ENCODE measurements around the gene SORCS2.

Gene SORCS2

GRCh38 chr4:7426525-7427171 lies 234.3 kb downstream of the SORCS2 start:
- Mint-ChIP-seq H3K27me3 (no peaks in the 10 kb centered on the region), H3K4me1 (ENCODE audit: low read depth) (no peaks in the 10 kb centered on the region), H3K27ac (no peak overlapping the region), H3K36me3 (ENCODE audit: low read depth) (no peaks in the 10 kb centered on the region), H3K9me3 (no peaks in the 10 kb centered on the region), H3K4me3 (no peak overlapping the region)
- intact Hi-C loops (cut with micrococcal nuclease): no loop called here

GRCh38 chr4:7427361-7427760 lies 235.0 kb downstream of the SORCS2 start:
- no peak overlapping the region for H3K4me3 Mint-ChIP-seq
- H3K27ac Mint-ChIP-seq: no peak overlapping the region
- H3K27me3 Mint-ChIP-seq: no peaks in the 10 kb centered on the region
- no peaks in the 10 kb centered on the region for H3K9me3 Mint-ChIP-seq
- H3K36me3 Mint-ChIP-seq (ENCODE audit: low read depth): no peaks in the 10 kb centered on the region
- intact Hi-C loops (cut with micrococcal nuclease): no loop called here
- no peaks in the 10 kb centered on the region for H3K4me1 Mint-ChIP-seq (ENCODE audit: low read depth)

- H3K36me3 Mint-ChIP-seq (ENCODE audit: low read depth): no peaks in the 10 kb centered on the region
- intact Hi-C loops (cut with micrococcal nuclease): no loop called here
- H3K4me1 Mint-ChIP-seq (ENCODE audit: low read depth): no peaks in the 10 kb centered on the region
- no peaks in the 10 kb centered on the region for H3K9me3 Mint-ChIP-seq
- no peak overlapping the region for H3K27ac Mint-ChIP-seq
- H3K27me3 Mint-ChIP-seq: no peaks in the 10 kb centered on the region
- no peak overlapping the region for H3K4me3 Mint-ChIP-seq
These were observed 235.5 kb downstream of the SORCS2 start for GRCh38 chr4:7427831-7428260.

GRCh38 chr4:7428261-7429068 lies 236.1 kb downstream of the SORCS2 start:
- no peak overlapping the region for H3K27ac Mint-ChIP-seq
- intact Hi-C loops (cut with micrococcal nuclease): no loop called here
- no peaks in the 10 kb centered on the region for H3K36me3 Mint-ChIP-seq (ENCODE audit: low read depth)
- no peaks in the 10 kb centered on the region for H3K4me1 Mint-ChIP-seq (ENCODE audit: low read depth)
- no peak overlapping the region for H3K4me3 Mint-ChIP-seq
- no peaks in the 10 kb centered on the region for H3K9me3 Mint-ChIP-seq
- no peaks in the 10 kb centered on the region for H3K27me3 Mint-ChIP-seq

- Mint-ChIP-seq H3K4me1 (ENCODE audit: low read depth) (no peaks in the 10 kb centered on the region), H3K36me3 (ENCODE audit: low read depth) (no peaks in the 10 kb centered on the region), H3K27me3 (no peaks in the 10 kb centered on the region), H3K27ac (no peak overlapping the region), H3K4me3 (no peak overlapping the region), H3K9me3 (no peaks in the 10 kb centered on the region)
- intact Hi-C loops (cut with micrococcal nuclease): no loop called here
These were observed 236.7 kb downstream of the SORCS2 start for GRCh38 chr4:7429069-7429416.

DNA sequence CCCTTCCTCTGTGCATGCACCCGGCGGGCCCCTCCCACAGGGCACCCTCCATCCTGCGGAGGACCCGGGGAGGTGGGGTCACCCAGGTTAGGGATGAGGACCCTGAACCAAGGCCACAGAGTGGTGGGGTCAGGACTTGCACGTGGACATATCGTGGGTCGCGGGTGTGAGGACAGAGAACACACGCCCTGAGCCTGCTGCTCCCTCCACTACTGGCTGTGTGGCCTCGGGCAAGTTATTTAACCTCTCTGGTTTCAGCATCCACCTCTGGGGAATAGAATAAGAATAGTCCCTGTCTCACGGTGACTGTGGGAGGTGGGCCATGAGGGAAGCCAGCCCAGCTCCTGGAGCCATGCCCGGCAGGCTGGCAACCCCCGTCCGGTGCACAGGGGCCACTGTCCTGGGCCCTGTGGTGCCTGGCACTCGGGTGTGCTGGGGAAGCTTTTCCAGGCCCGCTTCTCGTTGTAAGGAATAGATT lies 237.3 kb downstream of the SORCS2 start:
- intact Hi-C loops (cut with micrococcal nuclease): no loop called here
- no peak overlapping the region for H3K4me3 Mint-ChIP-seq
- no peaks in the 10 kb centered on the region for H3K4me1 Mint-ChIP-seq (ENCODE audit: low read depth)
- no peaks in the 10 kb centered on the region for H3K27me3 Mint-ChIP-seq
- no peaks in the 10 kb centered on the region for H3K9me3 Mint-ChIP-seq
- no peaks in the 10 kb centered on the region for H3K36me3 Mint-ChIP-seq (ENCODE audit: low read depth)
- no peak overlapping the region for H3K27ac Mint-ChIP-seq

DNA sequence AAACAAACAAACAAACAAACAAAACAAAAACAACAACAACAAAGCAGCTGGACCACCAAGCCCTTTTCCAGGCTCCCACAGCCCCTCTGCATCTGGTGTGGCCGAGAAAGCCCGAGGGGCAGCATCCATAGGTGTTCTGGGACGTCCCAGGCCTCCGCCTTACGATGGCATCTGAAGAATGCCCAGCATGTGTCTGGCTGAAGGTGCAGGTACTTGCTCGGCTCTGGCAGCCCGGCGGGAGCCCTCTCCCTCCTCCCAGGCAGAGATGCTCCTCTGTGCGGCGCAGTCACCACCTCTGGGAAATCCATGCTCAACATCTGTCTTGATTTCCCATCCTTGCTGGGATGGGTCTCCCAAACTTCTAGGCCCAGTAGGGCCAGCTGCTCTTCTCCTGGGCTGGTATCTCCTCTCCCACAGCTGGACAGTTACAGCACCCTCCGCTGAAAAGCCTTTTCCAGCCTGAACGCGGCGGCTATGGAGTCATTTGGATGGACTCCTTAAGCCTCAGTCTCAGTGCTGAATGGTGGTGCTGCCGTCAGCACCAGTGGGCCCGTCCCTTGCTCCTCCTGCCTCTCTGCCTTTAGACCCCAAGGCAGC lies 238.1 kb downstream of the SORCS2 start:
- Mint-ChIP-seq H3K27me3 (no peaks in the 10 kb centered on the region), H3K36me3 (ENCODE audit: low read depth) (no peaks in the 10 kb centered on the region), H3K9me3 (no peaks in the 10 kb centered on the region), H3K4me1 (ENCODE audit: low read depth) (no peaks in the 10 kb centered on the region), H3K27ac (no peak overlapping the region), H3K4me3 (no peak overlapping the region)
- intact Hi-C loops (cut with micrococcal nuclease): no loop called here

- Mint-ChIP-seq H3K4me3 (no peak overlapping the region), H3K27ac (no peak overlapping the region), H3K9me3 (no peaks in the 10 kb centered on the region), H3K27me3 (peaks cover 2% of the 10 kb centered on the region), H3K4me1 (ENCODE audit: low read depth) (no peaks in the 10 kb centered on the region), H3K36me3 (ENCODE audit: low read depth) (no peaks in the 10 kb centered on the region)
- intact Hi-C loops (cut with micrococcal nuclease): no loop called here
These were observed 238.8 kb downstream of the SORCS2 start for GRCh38 chr4:7430965-7431695.

- Mint-ChIP-seq H3K27ac (no peak overlapping the region), H3K4me3 (no peak overlapping the region), H3K9me3 (no peaks in the 10 kb centered on the region), H3K4me1 (ENCODE audit: low read depth) (no peaks in the 10 kb centered on the region), H3K27me3 (peaks cover 2% of the 10 kb centered on the region), H3K36me3 (ENCODE audit: low read depth) (no peaks in the 10 kb centered on the region)
- intact Hi-C loops (cut with micrococcal nuclease): no loop called here
These were observed 239.6 kb downstream of the SORCS2 start for GRCh38 chr4:7431696-7432530.

DNA sequence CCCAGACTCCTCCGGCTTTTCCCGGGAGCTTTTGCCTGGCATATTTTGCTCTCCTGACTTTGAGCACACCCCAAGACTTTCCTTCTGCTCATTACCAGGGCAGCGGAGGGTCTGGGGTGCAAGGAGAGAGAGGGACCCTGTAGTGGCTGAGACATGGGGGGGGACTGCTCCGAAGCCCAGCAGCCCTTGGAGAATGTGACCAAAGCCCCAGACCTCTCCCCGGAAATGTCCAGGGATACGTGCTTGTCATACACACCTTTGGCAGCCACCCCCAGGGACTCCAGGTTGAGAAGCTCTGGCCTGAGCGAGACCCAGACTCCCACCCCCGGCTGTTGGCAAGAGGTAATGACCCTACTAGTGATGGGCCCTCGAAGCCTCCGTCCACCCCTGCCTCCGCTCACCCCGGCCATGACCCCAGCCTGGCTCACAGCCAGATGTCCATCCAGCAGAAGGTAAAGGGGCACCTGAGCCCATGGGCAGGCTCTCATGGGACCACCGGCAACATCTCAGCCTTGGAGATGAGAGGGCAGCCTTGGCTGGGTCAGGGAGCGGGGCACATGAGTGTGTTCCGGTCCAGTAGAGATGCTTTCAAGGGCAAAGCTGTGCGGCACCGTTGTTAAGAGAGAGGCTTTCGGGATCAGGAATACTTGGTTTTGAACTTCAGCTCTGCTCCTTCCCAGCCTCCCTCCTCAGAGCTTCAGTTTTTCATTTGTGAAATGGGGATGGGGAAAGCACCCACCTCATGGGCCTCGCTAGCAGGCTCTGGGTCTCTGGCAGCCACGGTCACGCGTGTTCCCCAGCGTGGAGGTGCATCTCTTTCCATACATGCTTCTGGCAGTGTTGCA lies 240.4 kb downstream of the SORCS2 start:
- Mint-ChIP-seq H3K4me3 (no peak overlapping the region), H3K27me3 (peaks cover 2% of the 10 kb centered on the region), H3K4me1 (ENCODE audit: low read depth) (no peaks in the 10 kb centered on the region), H3K9me3 (no peaks in the 10 kb centered on the region), H3K36me3 (ENCODE audit: low read depth) (no peaks in the 10 kb centered on the region), H3K27ac (no peak overlapping the region)
- intact Hi-C loops (cut with micrococcal nuclease): no loop called here

GRCh38 chr4:7433376-7434140 lies 241.2 kb downstream of the SORCS2 start:
- peaks cover 3% of the 10 kb centered on the region for H3K27me3 Mint-ChIP-seq
- no peaks in the 10 kb centered on the region for H3K4me1 Mint-ChIP-seq (ENCODE audit: low read depth)
- H3K27ac Mint-ChIP-seq: no peak overlapping the region
- H3K36me3 Mint-ChIP-seq (ENCODE audit: low read depth): no peaks in the 10 kb centered on the region
- H3K9me3 Mint-ChIP-seq: no peaks in the 10 kb centered on the region
- intact Hi-C loops (cut with micrococcal nuclease): no loop called here
- no peak overlapping the region for H3K4me3 Mint-ChIP-seq

- Mint-ChIP-seq H3K4me1 (ENCODE audit: low read depth) (no peaks in the 10 kb centered on the region), H3K4me3 (no peak overlapping the region), H3K27me3 (peaks cover 3% of the 10 kb centered on the region), H3K9me3 (no peaks in the 10 kb centered on the region), H3K27ac (no peak overlapping the region), H3K36me3 (ENCODE audit: low read depth) (no peaks in the 10 kb centered on the region)
- intact Hi-C loops (cut with micrococcal nuclease): no loop called here
These were observed 241.9 kb downstream of the SORCS2 start for GRCh38 chr4:7434141-7434765.

Data from dendritic cell treated with granulocyte-macrophage colony-stimulating factor and Interleukin-4, amounts not matched to agents 40 ng/mL and 50 ng/mL, for 4 days (primary cell).